Measurements from ENCODE around the gene CATSPERB.

GRCh38 chr14:91750634-91751198 is 18.8 kb upstream of the CATSPERB start:
- TF ChIP-seq CTCF (IDR thresholded peaks at IDR 0.05) = no peak
- no peak for TF ChIP-seq POLR2A (IDR thresholded peaks at IDR 0.05)
- no peak for TF ChIP-seq POLR2AphosphoS5 (IDR thresholded peaks at IDR 0.05)
